Measurements from ENCODE around the gene HOXD11. TPM values are rescaled to one million over a fixed set of nuclear protein-coding genes. Genes with fewer than 3 reads are reported as not detected.

HOXD11 gene
- total and polyA plus RNA-seq, 8 donors: not detected

GRCh38 chr2:176149481-176149938 is 42.4 kb downstream of the HOXD11 start:
- no peak overlapping the region for H3K4me3 ChIP-seq
- no peak for DNase-seq
- H3K9me3 ChIP-seq: no peaks in the 10 kb centered on the region
- no peak overlapping the region for H3K27ac ChIP-seq
- intact Hi-C loops (cut with DNase I): loop anchor here in 1 of 3 donors (10.0 kb wide), 1 partner anchor 495 kb away; no protein-coding TSS in a partner anchor
- ATAC-seq: no peak
- no peaks in the 10 kb centered on the region for H3K36me3 ChIP-seq
- H3K4me1 ChIP-seq: no peaks in the 10 kb centered on the region
- WGBS, 2 donors: 13 to 15% methylated on average over 22 of the region's 22 CpGs
- no peak for FAIRE-seq
- H3K27me3 ChIP-seq: peaks cover 0 to 25% (median 10%) of the 10 kb centered on the region in 4 donors
- no peak for TF ChIP-seq CTCF (IDR thresholded peaks at IDR 0.05)

GRCh38 chr2:176149939-176150583 is 43.0 kb downstream of the HOXD11 start:
- H3K27ac ChIP-seq: no peak overlapping the region
- FAIRE-seq (no peak), ATAC-seq (no peak), DNase-seq (no peak)
- H3K4me3 ChIP-seq: no peak overlapping the region
- no peaks in the 10 kb centered on the region for H3K36me3 ChIP-seq
- H3K9me3 ChIP-seq: no peaks in the 10 kb centered on the region
- 12 to 13% methylated on average over 24 of the region's 24 CpGs for WGBS, 2 donors
- no peaks in the 10 kb centered on the region for H3K4me1 ChIP-seq
- peaks cover 0 to 25% (median 10%) of the 10 kb centered on the region in 4 donors for H3K27me3 ChIP-seq
- no peak for TF ChIP-seq CTCF (IDR thresholded peaks at IDR 0.05)
- intact Hi-C loops (cut with DNase I): loop anchor here in 2 of 3 donors (10.0 kb wide), 2 partner anchors 415 to 495 kb away; no protein-coding TSS in a partner anchor

GRCh38 chr2:176150584-176151441 is 43.7 kb downstream of the HOXD11 start:
- whole genome bisulfite sequencing, 2 donors: 14 to 16% methylated on average over 14 of the region's 14 CpGs
- ATAC-seq: no peak
- H3K4me3 ChIP-seq: no peak overlapping the region
- no peak overlapping the region for H3K27ac ChIP-seq
- no peaks in the 10 kb centered on the region for H3K9me3 ChIP-seq
- no peaks in the 10 kb centered on the region for H3K36me3 ChIP-seq
- intact Hi-C loops (cut with DNase I): loop anchor here in 1 of 3 donors (10.0 kb wide), 1 partner anchor 414 kb away; no protein-coding TSS in a partner anchor
- no peaks in the 10 kb centered on the region for H3K4me1 ChIP-seq
- no peak for DNase-seq
- peaks cover 0 to 24% (median 10%) of the 10 kb centered on the region in 4 donors for H3K27me3 ChIP-seq
- no peak for TF ChIP-seq CTCF (IDR thresholded peaks at IDR 0.05)
- no peak for FAIRE-seq

GRCh38 chr2:176151442-176152287 is 44.6 kb downstream of the HOXD11 start, which contains the start of gene HOXD4:
HOXD4 (plus strand) TSS chr2:176151550; CDS start chr2:176151634, 84 bp downstream.
- peaks cover 0 to 21% (median 10%) of the 10 kb centered on the region in 4 donors for H3K27me3 ChIP-seq
- DNase-seq (peak in 1 of 6 donors; percentile 46), FAIRE-seq (no peak), ATAC-seq (no peak)
- H3K4me3 ChIP-seq: no peak within 1 kb of the TSS
- H3K9me3 ChIP-seq: no peaks in the 10 kb centered on the region
- no peak within 1 kb of the TSS for H3K27ac ChIP-seq
- H3K36me3 ChIP-seq: no peaks in the 10 kb centered on the region
- intact Hi-C loops (cut with DNase I): loop anchor here in 1 of 3 donors (10.0 kb wide), 1 partner anchor 413 kb away; no protein-coding TSS in a partner anchor
- no peak for TF ChIP-seq CTCF (IDR thresholded peaks at IDR 0.05)
- 9% methylated on average over 54 to 55 of the region's 55 CpGs for WGBS, 2 donors
- no peaks in the 10 kb centered on the region for H3K4me1 ChIP-seq
